Fibroblast of villous mesenchyme (primary cell): ENCODE data around the gene EZH2. TPM values are rescaled to one million over a fixed set of nuclear protein-coding genes. Genes with fewer than 3 reads are reported as not detected.

ENCODE experiments used
- DNase-seq: peaks from one replicate; pipeline ENCODE4 v3.0.0-alpha.2; 2010; ENCODE audit warnings: low read depth
- H3K4me3 ChIP-seq: 2 replicates; pipeline ENCODE4 v1.5.1; 2011; ENCODE audit warnings: low read depth, mild to moderate bottlenecking, low read length
- total RNA-seq: library from RNA; depleted of rRNA; stranded (reverse); fragments of >200 nt; gene quantifications from 2 replicates; pipeline ENCODE4 v1.2.3, GENCODE V29; 2012
- TF ChIP-seq, protein P1 (sequence below): IDR thresholded peaks from 2 replicates; pipeline ENCODE4 v1.5.1; 2012; ENCODE audit warnings: low read depth, mild to moderate bottlenecking, low read length; ENCODE audit not compliant: insufficient read depth

Gene EZH2
- total RNA-seq, 1 donor = 12.1 TPM

- H3K4me3 ChIP-seq = no peak overlapping the region
- TF ChIP-seq, protein P1, sequence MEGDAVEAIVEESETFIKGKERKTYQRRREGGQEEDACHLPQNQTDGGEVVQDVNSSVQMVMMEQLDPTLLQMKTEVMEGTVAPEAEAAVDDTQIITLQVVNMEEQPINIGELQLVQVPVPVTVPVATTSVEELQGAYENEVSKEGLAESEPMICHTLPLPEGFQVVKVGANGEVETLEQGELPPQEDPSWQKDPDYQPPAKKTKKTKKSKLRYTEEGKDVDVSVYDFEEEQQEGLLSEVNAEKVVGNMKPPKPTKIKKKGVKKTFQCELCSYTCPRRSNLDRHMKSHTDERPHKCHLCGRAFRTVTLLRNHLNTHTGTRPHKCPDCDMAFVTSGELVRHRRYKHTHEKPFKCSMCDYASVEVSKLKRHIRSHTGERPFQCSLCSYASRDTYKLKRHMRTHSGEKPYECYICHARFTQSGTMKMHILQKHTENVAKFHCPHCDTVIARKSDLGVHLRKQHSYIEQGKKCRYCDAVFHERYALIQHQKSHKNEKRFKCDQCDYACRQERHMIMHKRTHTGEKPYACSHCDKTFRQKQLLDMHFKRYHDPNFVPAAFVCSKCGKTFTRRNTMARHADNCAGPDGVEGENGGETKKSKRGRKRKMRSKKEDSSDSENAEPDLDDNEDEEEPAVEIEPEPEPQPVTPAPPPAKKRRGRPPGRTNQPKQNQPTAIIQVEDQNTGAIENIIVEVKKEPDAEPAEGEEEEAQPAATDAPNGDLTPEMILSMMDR = no peak
- no peak for DNase-seq
These were observed 4.2 kb upstream of the EZH2 start for GRCh38 chr7:148888300-148888699.

- DNase-seq = no peak
- H3K4me3 ChIP-seq = no peak overlapping the region
- TF ChIP-seq, protein P1 = no peak
These were observed 2.8 kb upstream of the EZH2 start for GRCh38 chr7:148886844-148887243.

GRCh38 chr7:148884299-148885022, 370 bp upstream of the EZH2 start:
- TF ChIP-seq, protein P1 = no peak
- H3K4me3 ChIP-seq = peak overlapping the region; percentile 91
- peak; percentile 91 for DNase-seq

- no peak for DNase-seq
- TF ChIP-seq, protein P1 = no peak
- peak overlapping the region; percentile 91 for H3K4me3 ChIP-seq
These were observed 634 bp downstream of the EZH2 start for GRCh38 chr7:148883266-148884048.

- DNase-seq = peak; percentile 12
These were observed 1.2 kb downstream of the EZH2 start for GRCh38 chr7:148882841-148883265.

GRCh38 chr7:148882192-148882591, 1.9 kb downstream of the EZH2 start:
- H3K4me3 ChIP-seq = peak overlapping the region; percentile 91
- DNase-seq = no peak
- TF ChIP-seq, protein P1 = no peak

More at GRCh38 chr7:148882841-148883265, 1.2 kb downstream of the EZH2 start:
- TF ChIP-seq, protein P1 = no peak
- H3K4me3 ChIP-seq = peak overlapping the region; percentile 91
